GM18519 (cell line): ENCODE measurements around the gene BRD9.
A peak's percentile ranks its signal among the peaks of the same experiment; 100 is the strongest.
"Not testable (repeated sequence)": the region's sequence is repeated elsewhere in the genome, so short reads cannot be mapped to it uniquely, and the experiment has no call there.

Experiments
- ATAC-seq: cut with Tn5 transposase; IDR thresholded peaks from one replicate; pipeline ENCODE4 v1.9.1; 2021; ENCODE audit warnings: mild to moderate bottlenecking, moderate library complexity; ENCODE audit not compliant: unreplicated experiment, low FRiP score

The BRD9 gene

GRCh38 chr5:923281-923873, 30.8 kb upstream of the BRD9 start:
- peak; percentile 62 for ATAC-seq

GRCh38 chr5:922436-923280, 30.1 kb upstream of the BRD9 start:
- ATAC-seq: no peak

- ATAC-seq: no peak
Observed at GRCh38 chr5:921456-922435, 29.1 kb upstream of the BRD9 start.

GRCh38 chr5:920321-920720, 27.7 kb upstream of the BRD9 start:
- ATAC-seq: no peak

GRCh38 chr5:919356-920000, 26.9 kb upstream of the BRD9 start:
- ATAC-seq: no peak

- ATAC-seq: not testable (repeated sequence)
Observed at GRCh38 chr5:918717-919116, 26.1 kb upstream of the BRD9 start.

GRCh38 chr5:916441-917293, 24.1 kb upstream of the BRD9 start:
- ATAC-seq: no peak

- ATAC-seq: no peak
Observed at GRCh38 chr5:915946-916345, 23.3 kb upstream of the BRD9 start.

- not testable (repeated sequence) for ATAC-seq
Observed at GRCh38 chr5:915346-915745, 22.7 kb upstream of the BRD9 start.

GRCh38 chr5:914612-915011, 22.0 kb upstream of the BRD9 start:
- no peak for ATAC-seq

GRCh38 chr5:914174-914573, 21.6 kb upstream of the BRD9 start:
- no peak for ATAC-seq

- no peak for ATAC-seq
Observed at GRCh38 chr5:912280-913091, 19.9 kb upstream of the BRD9 start.

GRCh38 chr5:911601-912000, 19.0 kb upstream of the BRD9 start:
- no peak for ATAC-seq

- no peak for ATAC-seq
Observed at GRCh38 chr5:910769-911160, 18.2 kb upstream of the BRD9 start.

- no peak for ATAC-seq
Observed at GRCh38 chr5:909994-910768, 17.6 kb upstream of the BRD9 start.

- ATAC-seq: no peak
Observed at GRCh38 chr5:909086-909485, 16.5 kb upstream of the BRD9 start.

GRCh38 chr5:908172-908571, 15.6 kb upstream of the BRD9 start:
- no peak for ATAC-seq

- no peak for ATAC-seq
Observed at GRCh38 chr5:907366-907910, 14.8 kb upstream of the BRD9 start.
